ENCODE results near the gene CLCN7. TPM values are rescaled to one million over a fixed set of nuclear protein-coding genes. Genes with fewer than 3 reads are reported as not detected.

The CLCN7 gene
- total and polyA plus RNA-seq, 9 of the 15 experiments (the other 6 are each of a cell fraction or from before 2014, with no cell fraction given) = 0.06 to 126 (median 18.7) TPM

DNA sequence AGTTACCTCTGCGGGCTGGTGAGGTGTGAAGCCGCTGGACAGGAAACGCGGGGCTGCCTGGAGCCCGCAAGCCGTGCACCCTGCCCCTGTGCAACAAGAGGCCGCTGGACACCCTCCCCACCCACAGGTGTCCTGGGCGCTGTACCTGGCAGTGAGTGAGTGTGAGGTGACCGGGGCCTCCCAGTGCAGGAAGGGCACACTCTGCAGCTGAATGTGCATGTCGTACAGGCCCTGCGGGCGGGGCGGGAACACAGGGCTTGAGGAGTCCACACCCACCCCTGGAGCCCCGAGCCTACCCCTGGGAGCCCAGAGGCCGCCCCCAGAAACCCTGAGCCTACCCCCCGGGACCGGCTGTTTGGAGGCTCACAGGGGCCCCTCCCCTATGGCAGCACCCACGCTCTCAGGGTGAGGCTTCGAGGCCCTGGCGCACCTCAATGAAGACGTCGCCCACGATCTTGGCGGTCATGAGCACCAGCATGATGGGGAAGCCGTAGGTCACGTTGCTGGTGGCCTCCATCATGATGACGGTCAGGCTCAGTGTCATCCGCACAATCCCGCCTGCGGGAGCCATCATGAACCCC, 26.2 kb downstream of the CLCN7 start:
- H3K4me2 ChIP-seq (ENCODE audit: insufficient read depth, low read length) = no peak overlapping the region
- intact Hi-C loops (cut with micrococcal nuclease) = no loop called here

GRCh38 chr16:1447965-1448364, 26.9 kb downstream of the CLCN7 start:
- Histone ChIP-seq H3K9ac (ENCODE audit: insufficient read depth in 1 of 2, low read depth in 2 of 2, low read length in 2 of 2) (no peak overlapping the region), H3K4me1 (replicated peaks in 1 of 2; ENCODE audit: control insufficient read depth in 2 of 2, insufficient read depth in 2 of 2, low read length in 2 of 2) (peaks cover 0 to 54% of the 10 kb centered on the region in 2 experiments; a peak in 2 of 5 replicates), H4K20me1 (replicated peaks; ENCODE audit: control insufficient read depth, insufficient read depth, low read length) (no peaks in the 10 kb centered on the region), H3K27me3 (ENCODE audit: control insufficient read depth in 2 of 2, insufficient read depth in 2 of 2, low read length in 2 of 2) (no peaks in the 10 kb centered on the region), H3K4me2 (ENCODE audit: insufficient read depth, low read length) (no peak overlapping the region), H3K9me3 (replicated peaks; ENCODE audit: control insufficient read depth, insufficient read depth, low read depth, low read length) (no peaks in the 10 kb centered on the region), H3K36me3 (ENCODE audit: control insufficient read depth, insufficient read depth, low read length) (peaks cover 65% of the 10 kb centered on the region; the same call in 1 of the 3 replicates), H2AFZ (ENCODE audit: low read depth, low read length) (no peak overlapping the region), H3K4me3 (no peak overlapping the region), H3K27ac (ENCODE audit: extremely low read depth, low read depth, low read length) (no peak overlapping the region), H3K9me1 (ENCODE audit: control insufficient read depth, insufficient read depth, low read length) (no peaks in the 10 kb centered on the region), H3K79me2 (ENCODE audit: control insufficient read depth, insufficient read depth, low read length) (no peaks in the 10 kb centered on the region)
- in situ Hi-C loops (cut with MboI) = no loop called here
- FAIRE-seq = no peak
- ChIA-PET POLR2A (no interaction called here), CTCF (ENCODE audit: low intra/inter-chr PET ratio) (no interaction called here)
- no peak for ATAC-seq
- TF ChIP-seq CBFA2T3 (IDR thresholded peaks at IDR 0.05) = no peak
- TF ChIP-seq ZZZ3 (IDR thresholded peaks at IDR 0.05) = no peak
- TF ChIP-seq, protein P1, sequence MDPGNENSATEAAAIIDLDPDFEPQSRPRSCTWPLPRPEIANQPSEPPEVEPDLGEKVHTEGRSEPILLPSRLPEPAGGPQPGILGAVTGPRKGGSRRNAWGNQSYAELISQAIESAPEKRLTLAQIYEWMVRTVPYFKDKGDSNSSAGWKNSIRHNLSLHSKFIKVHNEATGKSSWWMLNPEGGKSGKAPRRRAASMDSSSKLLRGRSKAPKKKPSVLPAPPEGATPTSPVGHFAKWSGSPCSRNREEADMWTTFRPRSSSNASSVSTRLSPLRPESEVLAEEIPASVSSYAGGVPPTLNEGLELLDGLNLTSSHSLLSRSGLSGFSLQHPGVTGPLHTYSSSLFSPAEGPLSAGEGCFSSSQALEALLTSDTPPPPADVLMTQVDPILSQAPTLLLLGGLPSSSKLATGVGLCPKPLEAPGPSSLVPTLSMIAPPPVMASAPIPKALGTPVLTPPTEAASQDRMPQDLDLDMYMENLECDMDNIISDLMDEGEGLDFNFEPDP (CRISPR knock-in tag; IDR thresholded peaks at IDR 0.05) = no peak
- peak; percentile 57; the same call in 1 of the 2 replicates for TF ChIP-seq POLR2G (IDR thresholded peaks at IDR 0.05; ENCODE audit: low read depth, low read length)
- no peak for TF ChIP-seq STAT5A (IDR thresholded peaks at IDR 0.05; ENCODE audit: borderline replicate concordance, low read length)
- TF ChIP-seq SMARCB1 (IDR thresholded peaks at IDR 0.05; ENCODE audit: insufficient read length, low read depth) = no peak
- DNase-seq (ENCODE audit: extremely low read depth in 1 of 4, low spot score in 3 of 4) = no peak
- intact Hi-C loops (cut with micrococcal nuclease) = no loop called here
- WGBS (ENCODE audit: insufficient coverage, low coverage, missing lambda C conversion rate) = 84% methylated on average over 9 of the region's 11 CpGs
- no TSS peak for BruUV-seq (replicated peaks)

More for the DNA sequence above, 26.2 kb downstream of the CLCN7 start:
- in situ Hi-C loops (cut with MboI) = no loop called here
- Histone ChIP-seq H2AFZ (ENCODE audit: low read depth, low read length) (no peak overlapping the region), H3K9me1 (ENCODE audit: control insufficient read depth, insufficient read depth, low read length) (no peaks in the 10 kb centered on the region), H3K27ac (ENCODE audit: extremely low read depth, low read depth, low read length) (no peak overlapping the region), H3K27me3 (ENCODE audit: control insufficient read depth in 2 of 2, insufficient read depth in 2 of 2, low read length in 2 of 2) (no peaks in the 10 kb centered on the region), H3K36me3 (ENCODE audit: control insufficient read depth, insufficient read depth, low read length) (peaks cover 69% of the 10 kb centered on the region; the same call in 2 of the 3 replicates), H3K9me3 (replicated peaks; ENCODE audit: control insufficient read depth, insufficient read depth, low read depth, low read length) (no peaks in the 10 kb centered on the region), H3K79me2 (ENCODE audit: control insufficient read depth, insufficient read depth, low read length) (no peaks in the 10 kb centered on the region), H3K4me3 (no peak overlapping the region), H3K9ac (ENCODE audit: insufficient read depth in 1 of 2, low read depth in 2 of 2, low read length in 2 of 2) (no peak overlapping the region), H4K20me1 (replicated peaks; ENCODE audit: control insufficient read depth, insufficient read depth, low read length) (no peaks in the 10 kb centered on the region), H3K4me1 (replicated peaks in 1 of 2; ENCODE audit: control insufficient read depth in 2 of 2, insufficient read depth in 2 of 2, low read length in 2 of 2) (peaks cover 0 to 47% of the 10 kb centered on the region in 2 experiments; a peak in 2 of 5 replicates)
- DNase-seq (ENCODE audit: extremely low read depth in 1 of 4, low spot score in 3 of 4) (no peak), FAIRE-seq (no peak), ATAC-seq (no peak)
- BruUV-seq (replicated peaks) = no TSS peak
- ChIA-PET POLR2A (no interaction called here), CTCF (ENCODE audit: low intra/inter-chr PET ratio) (no interaction called here)
- TF ChIP-seq BCOR (IDR thresholded peaks at IDR 0.05) = no peak
- no peak for TF ChIP-seq POLR2A (conservative IDR thresholded peaks at IDR 0.05)
- no peak for TF ChIP-seq NFATC3 (IDR thresholded peaks at IDR 0.05)
- no peak for TF ChIP-seq TCF7 (IDR thresholded peaks at IDR 0.05; ENCODE audit: borderline replicate concordance)
- 95% methylated on average over 20 of the region's 30 CpGs for WGBS (ENCODE audit: insufficient coverage, low coverage, missing lambda C conversion rate)

Measured in K562 (cell line).